Measurements from ENCODE around the gene ANKRD11.

The ANKRD11 gene

GRCh38 chr16:89490439-89491237 is at the start of gene ANKRD11:
Gene ANKRD11, minus strand, starts transcription at chr16:89490561. Its CDS starts 173,542 bp downstream, at chr16:89317019.
- peak within 1 kb of the TSS; percentile 97 for H3K4me3 ChIP-seq (ENCODE audit: low read depth, low read length)
- peak; percentile 100 for DNase-seq (ENCODE audit: low read depth)
- TF ChIP-seq CTCF (IDR thresholded peaks at IDR 0.05; ENCODE audit: insufficient read depth, low read depth, low read length, missing control alignments) = no peak

- H3K4me3 ChIP-seq (ENCODE audit: low read depth, low read length) = no peak overlapping the region
- TF ChIP-seq CTCF (IDR thresholded peaks at IDR 0.05; ENCODE audit: insufficient read depth, low read depth, low read length, missing control alignments) = no peak
- no peak for DNase-seq (ENCODE audit: low read depth)
These were observed 47.9 kb upstream of the ANKRD11 start for GRCh38 chr16:89538286-89538685.

GRCh38 chr16:89537549-89537925 is 47.2 kb upstream of the ANKRD11 start:
- no peak for DNase-seq (ENCODE audit: low read depth)
- no peak for TF ChIP-seq CTCF (IDR thresholded peaks at IDR 0.05; ENCODE audit: insufficient read depth, low read depth, low read length, missing control alignments)
- H3K4me3 ChIP-seq (ENCODE audit: low read depth, low read length) = no peak overlapping the region

GRCh38 chr16:89536886-89537548 is 46.7 kb upstream of the ANKRD11 start:
- no peak overlapping the region for H3K4me3 ChIP-seq (ENCODE audit: low read depth, low read length)
- no peak for DNase-seq (ENCODE audit: low read depth)
- no peak for TF ChIP-seq CTCF (IDR thresholded peaks at IDR 0.05; ENCODE audit: insufficient read depth, low read depth, low read length, missing control alignments)

- TF ChIP-seq CTCF (IDR thresholded peaks at IDR 0.05; ENCODE audit: insufficient read depth, low read depth, low read length, missing control alignments) = no peak
- no peak for DNase-seq (ENCODE audit: low read depth)
- no peak overlapping the region for H3K4me3 ChIP-seq (ENCODE audit: low read depth, low read length)
These were observed 46.0 kb upstream of the ANKRD11 start for GRCh38 chr16:89536371-89536770.

- no peak for DNase-seq (ENCODE audit: low read depth)
- TF ChIP-seq CTCF (IDR thresholded peaks at IDR 0.05; ENCODE audit: insufficient read depth, low read depth, low read length, missing control alignments) = no peak
- no peak overlapping the region for H3K4me3 ChIP-seq (ENCODE audit: low read depth, low read length)
These were observed 43.9 kb upstream of the ANKRD11 start for GRCh38 chr16:89534252-89534756.
